A673 (cell line): ENCODE measurements around the gene LMOD2.

Experiments used
- EZH2 ChIP-seq: fragments of 200-600 bp; sonication (generic); IDR thresholded peaks from 2 replicates; pipeline ENCODE4 v1.6.1; 2017; ENCODE audit warnings: borderline replicate concordance, low read depth, mild to moderate bottlenecking, mixed read lengths, antibody characterized with exemption, low read length; ENCODE audit not compliant: poor library complexity, severe bottlenecking
- TF ChIP-seq, protein P1 (sequence below): fragments of 300-800, 200-600 bp; sonication (generic); conservative IDR thresholded peaks from 2 replicates; pipeline ENCODE4 v1.5.1; 2017; ENCODE audit warnings: low read depth, mild to moderate bottlenecking, antibody characterized with exemption, low read length, moderate library complexity, mixed read lengths

GRCh38 chr7:123633553-123633952 is 22.1 kb upstream of the LMOD2 start:
- TF ChIP-seq, protein P1, sequence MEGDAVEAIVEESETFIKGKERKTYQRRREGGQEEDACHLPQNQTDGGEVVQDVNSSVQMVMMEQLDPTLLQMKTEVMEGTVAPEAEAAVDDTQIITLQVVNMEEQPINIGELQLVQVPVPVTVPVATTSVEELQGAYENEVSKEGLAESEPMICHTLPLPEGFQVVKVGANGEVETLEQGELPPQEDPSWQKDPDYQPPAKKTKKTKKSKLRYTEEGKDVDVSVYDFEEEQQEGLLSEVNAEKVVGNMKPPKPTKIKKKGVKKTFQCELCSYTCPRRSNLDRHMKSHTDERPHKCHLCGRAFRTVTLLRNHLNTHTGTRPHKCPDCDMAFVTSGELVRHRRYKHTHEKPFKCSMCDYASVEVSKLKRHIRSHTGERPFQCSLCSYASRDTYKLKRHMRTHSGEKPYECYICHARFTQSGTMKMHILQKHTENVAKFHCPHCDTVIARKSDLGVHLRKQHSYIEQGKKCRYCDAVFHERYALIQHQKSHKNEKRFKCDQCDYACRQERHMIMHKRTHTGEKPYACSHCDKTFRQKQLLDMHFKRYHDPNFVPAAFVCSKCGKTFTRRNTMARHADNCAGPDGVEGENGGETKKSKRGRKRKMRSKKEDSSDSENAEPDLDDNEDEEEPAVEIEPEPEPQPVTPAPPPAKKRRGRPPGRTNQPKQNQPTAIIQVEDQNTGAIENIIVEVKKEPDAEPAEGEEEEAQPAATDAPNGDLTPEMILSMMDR: no peak
- TF ChIP-seq EZH2: no peak
